H1 (cell line): ENCODE results near the gene TFAP2C. TPM values are rescaled to one million over a fixed set of nuclear protein-coding genes. Genes with fewer than 3 reads are reported as not detected.

ENCODE experiments used
- polyA plus RNA-seq, 7 experiments: library from polyadenylated mRNA; depleted of rRNA in 3 of 7; stranded (reverse) in 5 of 7; unstranded in 2 of 7; fragments of >200 nt in 5 of 7; fragments of 200-250 nt in 2 of 7; gene quantifications; 1 replicate in 5 of 7; 2 replicates in 1 of 7; 4 replicates in 1 of 7; pipeline versions ENCODE4 v1.2.1 to v1.2.3, GENCODE V29; 2011 to 2013; ENCODE audit warnings: missing spikeins in 2 of 7, mixed read lengths in 2 of 7
- small RNA-seq: library from polyadenylated mRNA; stranded (forward); fragments of <200 nt; extraction: miRNeasy Mini kit (QIAGEN cat#:217004); gene quantifications from one replicate; pipeline ENCODE3, GENCODE V24; 2013; ENCODE audit not compliant: insufficient read depth
- total RNA-seq: library from RNA; stranded (reverse); fragmentation: NEBNext Ultra II Directional; extraction: Animal tissue kit (Norgen Biotek cat#: 25700); gene quantifications from 2 replicates; pipeline ENCODE4 v1.2.1, GENCODE V29; 2021

The TFAP2C gene
- total and polyA plus RNA-seq, 2 of the 8 experiments (the other 6 are each of a cell fraction or from before 2014, with no cell fraction given), result 1.7 to 5.8 TPM

Small RNA genes lying within 50 kb of the gene (small RNA-seq; reads per million reads assigned to genes)
- not detected for gene RN7SL170P
- gene RNU6-1146P, result not detected

Other genes with a start within 250 kb of the TFAP2C start
- gene AURKA, start 237.1 kb upstream of the TFAP2C start, total RNA-seq, result 84.8 and 90.8 TPM in 2 replicates
- 37.5 and 45.8 TPM in 2 replicates for gene AURKA, start 237.1 kb upstream of the TFAP2C start, polyA plus RNA-seq (2011; rRNA removed)
- gene CSTF1, start 236.7 kb upstream of the TFAP2C start, total RNA-seq, result 56.4 and 59.4 TPM in 2 replicates
- gene CSTF1, start 236.7 kb upstream of the TFAP2C start, polyA plus RNA-seq (2011; rRNA removed), result 78.8 and 83.5 TPM in 2 replicates
- not detected in 2 replicates for gene CASS4, start 217.0 kb upstream of the TFAP2C start, total RNA-seq
- gene CASS4, start 217.0 kb upstream of the TFAP2C start, polyA plus RNA-seq (2011; rRNA removed), result not detected in 2 replicates
- 51.2 and 51.4 TPM in 2 replicates for gene RTF2, start 160.7 kb upstream of the TFAP2C start, total RNA-seq
- 31.0 and 33.9 TPM in 2 replicates for gene RTF2, start 160.7 kb upstream of the TFAP2C start, polyA plus RNA-seq (2011; rRNA removed)
- gene FAM209A, start 104.6 kb upstream of the TFAP2C start, total RNA-seq, result not detected in 2 replicates
- 0.15 and 0.30 TPM in 2 replicates for gene FAM209A, start 104.6 kb upstream of the TFAP2C start, polyA plus RNA-seq (2011; rRNA removed)
- 0.82 TPM in 1 of 2 replicates, not detected in the other for gene FAM209B, start 96.1 kb upstream of the TFAP2C start, total RNA-seq
- gene FAM209B, start 96.1 kb upstream of the TFAP2C start, polyA plus RNA-seq (2011; rRNA removed), result 0.29 TPM in 1 of 2 replicates, not detected in the other